Karpas-422 (cell line): ENCODE measurements around the gene CNP. TPM values are rescaled to one million over a fixed set of nuclear protein-coding genes. Genes with fewer than 3 reads are reported as not detected.

Experiments used
- DNase-seq: peaks from one replicate; pipeline ENCODE4 v3.0.0-alpha.2; 2015
- H2AFZ ChIP-seq: fragments of 200-600 bp; sonication (generic); 2 replicates; pipeline ENCODE4 v1.6.1; 2014; ENCODE audit warnings: antibody characterized with exemption, low read length, mixed read lengths
- H3K27ac ChIP-seq: fragments of 200-600 bp; sonication (generic); 2 replicates; pipeline ENCODE4 v1.5.1; 2014; ENCODE audit warnings: mild to moderate bottlenecking, low read length, moderate library complexity
- H3K27me3 ChIP-seq: fragments of 200-600 bp; sonication (generic); 2 replicates; pipeline ENCODE4 v1.6.1; 2014; ENCODE audit warnings: low read length, mixed read lengths
- H3K36me3 ChIP-seq: fragments of 200-600 bp; sonication (generic); 2 replicates; pipeline ENCODE4 v1.6.1; 2014; ENCODE audit warnings: low read length, mixed read lengths; ENCODE audit not compliant: insufficient read depth
- H3K4me1 ChIP-seq: fragments of 200-600 bp; sonication (generic); 2 replicates; pipeline ENCODE4 v1.6.1; 2014; ENCODE audit warnings: mild to moderate bottlenecking, low read length, mixed read lengths
- H3K4me2 ChIP-seq: fragments of 200-600 bp; sonication (generic); 2 replicates; pipeline ENCODE4 v1.6.1; 2014; ENCODE audit warnings: low read length, low read depth, mild to moderate bottlenecking; ENCODE audit not compliant: poor library complexity, severe bottlenecking
- H3K4me3 ChIP-seq: fragments of 200-600 bp; sonication (generic); 2 replicates; pipeline ENCODE4 v1.5.1; 2014; ENCODE audit warnings: mild to moderate bottlenecking, antibody characterized with exemption, low read length, mixed read lengths
- H3K79me2 ChIP-seq: fragments of 200-600 bp; sonication (generic); 2 replicates; pipeline ENCODE4 v1.6.1; 2014; ENCODE audit warnings: mild to moderate bottlenecking, low read length, mixed read lengths
- H3K9ac ChIP-seq: fragments of 200-600 bp; sonication (generic); 2 replicates; pipeline ENCODE4 v1.6.0; 2014; ENCODE audit warnings: low read length
- H3K9me2 ChIP-seq: fragments of 200-600 bp; sonication (generic), shearing (Covaris generic); replicated peaks from 2 replicates; pipeline ENCODE4 v1.6.0; 2014; ENCODE audit warnings: mild to moderate bottlenecking, low read length, moderate library complexity; ENCODE audit not compliant: insufficient read depth
- H3K9me3 ChIP-seq: fragments of 300-700, 200-600 bp; sonication (generic); 2 replicates; pipeline ENCODE4 v1.6.1; 2014; ENCODE audit warnings: low read length, mixed read lengths
- H4K20me1 ChIP-seq: fragments of 200-600 bp; sonication (generic); 2 replicates; pipeline ENCODE4 v1.6.1; 2014; ENCODE audit warnings: mild to moderate bottlenecking, antibody characterized with exemption, low read length, low read depth; ENCODE audit not compliant: insufficient read depth
- total RNA-seq: library from RNA; depleted of rRNA; stranded (reverse); fragments of >200 nt; shearing (Covaris generic); gene quantifications from 2 replicates; pipeline ENCODE4 v1.2.3, GENCODE V29; 2014; ENCODE audit warnings: low replicate concordance

The CNP gene
- total RNA-seq, 1 experiment from 2014 or later, result 41.3 TPM

DNA sequence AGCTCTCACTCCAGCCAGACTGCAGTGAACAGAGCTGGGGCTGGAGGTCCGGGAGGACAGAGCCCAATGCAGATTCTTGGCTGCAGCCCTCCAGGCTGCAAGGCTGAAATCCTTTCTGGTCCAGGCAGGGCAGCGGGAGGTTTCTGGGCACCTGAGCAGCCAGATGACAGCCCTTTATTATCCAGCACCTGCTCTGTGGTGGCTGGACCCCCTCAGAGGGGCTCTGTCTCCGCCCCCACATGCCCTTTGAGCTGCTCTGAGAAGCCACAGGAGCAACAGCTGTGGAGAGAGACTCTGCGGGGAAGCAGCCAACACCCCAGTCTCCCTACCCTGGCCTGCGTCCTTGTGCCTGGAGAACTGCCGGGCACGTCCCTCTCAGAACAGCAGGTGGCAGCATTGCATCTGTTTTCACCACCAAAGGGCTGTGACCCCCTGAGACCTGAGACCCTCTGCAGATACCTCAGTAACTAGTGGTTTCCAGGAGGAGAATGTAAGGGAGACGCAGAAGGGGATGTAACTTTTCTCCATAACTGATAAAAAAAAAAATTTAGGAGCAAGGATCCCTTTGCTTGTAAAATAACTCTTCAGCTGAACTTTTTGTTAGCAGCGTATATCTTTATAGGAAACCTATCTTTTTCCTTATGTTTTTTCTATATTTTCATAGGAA is 3.7 kb upstream of the CNP start:
- Histone ChIP-seq H3K9me2 (no peaks in the 10 kb centered on the region), H3K79me2 (peaks cover 12% of the 10 kb centered on the region), H3K36me3 (peaks cover 2% of the 10 kb centered on the region), H3K27ac (no peak overlapping the region), H4K20me1 (peaks cover 7% of the 10 kb centered on the region), H3K9me3 (no peaks in the 10 kb centered on the region), H2AFZ (no peak overlapping the region), H3K9ac (no peak overlapping the region), H3K4me2 (no peak overlapping the region), H3K4me3 (no peak overlapping the region), H3K4me1 (peaks cover 18% of the 10 kb centered on the region), H3K27me3 (no peaks in the 10 kb centered on the region)
- peak; percentile 88 for DNase-seq

- Histone ChIP-seq H3K36me3 (peaks cover 17% of the 10 kb centered on the region), H3K9me3 (no peaks in the 10 kb centered on the region), H3K9ac (peak overlapping the region; percentile 95), H2AFZ (peak overlapping the region; percentile 58), H3K9me2 (no peaks in the 10 kb centered on the region), H3K4me2 (peak overlapping the region; percentile 98), H3K79me2 (peaks cover 33% of the 10 kb centered on the region), H3K27ac (peak overlapping the region; percentile 68), H3K27me3 (no peaks in the 10 kb centered on the region), H3K4me3 (peak overlapping the region; percentile 96), H4K20me1 (peaks cover 23% of the 10 kb centered on the region), H3K4me1 (peaks cover 25% of the 10 kb centered on the region)
- peak; percentile 82 for DNase-seq
These were observed 717 bp upstream of the CNP start for GRCh38 chr17:41965694-41966462.

- Histone ChIP-seq H2AFZ (peak overlapping the region; percentile 69; the same call in 1 of the 2 replicates), H3K4me3 (peak overlapping the region; percentile 96), H3K9ac (peak overlapping the region; percentile 95), H3K9me2 (no peaks in the 10 kb centered on the region), H4K20me1 (peaks cover 33% of the 10 kb centered on the region), H3K4me2 (peak overlapping the region; percentile 98), H3K36me3 (peaks cover 25% of the 10 kb centered on the region), H3K4me1 (peaks cover 27% of the 10 kb centered on the region), H3K9me3 (no peaks in the 10 kb centered on the region), H3K27ac (peak overlapping the region; percentile 90), H3K27me3 (no peaks in the 10 kb centered on the region), H3K79me2 (peaks cover 43% of the 10 kb centered on the region)
- DNase-seq, result no peak
These were observed 736 bp downstream of the CNP start for GRCh38 chr17:41967141-41967920.

DNA sequence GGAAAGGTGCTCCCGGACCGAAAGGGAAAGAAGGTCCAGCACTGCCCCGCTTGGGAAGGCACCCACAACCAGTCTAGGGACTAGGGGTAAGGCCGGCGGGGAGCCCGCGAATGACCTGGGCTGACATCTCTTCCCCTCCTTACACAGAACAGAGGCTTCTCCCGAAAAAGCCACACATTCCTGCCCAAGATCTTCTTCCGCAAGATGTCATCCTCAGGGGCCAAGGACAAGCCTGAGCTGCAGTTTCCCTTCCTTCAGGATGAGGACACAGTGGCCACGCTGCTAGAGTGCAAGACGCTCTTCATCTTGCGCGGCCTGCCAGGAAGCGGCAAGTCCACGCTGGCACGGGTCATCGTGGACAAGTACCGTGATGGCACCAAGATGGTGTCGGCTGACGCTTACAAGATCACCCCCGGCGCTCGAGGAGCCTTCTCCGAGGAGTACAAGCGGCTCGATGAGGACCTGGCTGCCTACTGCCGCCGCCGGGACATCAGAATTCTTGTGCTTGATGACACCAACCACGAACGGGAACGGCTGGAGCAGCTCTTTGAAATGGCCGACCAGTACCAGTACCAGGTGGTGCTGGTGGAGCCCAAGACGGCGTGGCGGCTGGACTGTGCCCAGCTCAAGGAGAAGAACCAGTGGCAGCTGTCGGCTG is 1.5 kb downstream of the CNP start:
- Histone ChIP-seq H3K9me3 (no peaks in the 10 kb centered on the region), H3K79me2 (peaks cover 48% of the 10 kb centered on the region), H3K27ac (peak overlapping the region; percentile 90; the same call in 1 of the 2 replicates), H3K9me2 (no peaks in the 10 kb centered on the region), H3K36me3 (peaks cover 30% of the 10 kb centered on the region), H3K9ac (peak overlapping the region; percentile 95), H3K4me3 (peak overlapping the region; percentile 96), H3K27me3 (no peaks in the 10 kb centered on the region), H3K4me1 (peaks cover 34% of the 10 kb centered on the region), H4K20me1 (peaks cover 39% of the 10 kb centered on the region), H3K4me2 (peak overlapping the region; percentile 98), H2AFZ (no peak overlapping the region)
- DNase-seq, result peak; percentile 39

DNA sequence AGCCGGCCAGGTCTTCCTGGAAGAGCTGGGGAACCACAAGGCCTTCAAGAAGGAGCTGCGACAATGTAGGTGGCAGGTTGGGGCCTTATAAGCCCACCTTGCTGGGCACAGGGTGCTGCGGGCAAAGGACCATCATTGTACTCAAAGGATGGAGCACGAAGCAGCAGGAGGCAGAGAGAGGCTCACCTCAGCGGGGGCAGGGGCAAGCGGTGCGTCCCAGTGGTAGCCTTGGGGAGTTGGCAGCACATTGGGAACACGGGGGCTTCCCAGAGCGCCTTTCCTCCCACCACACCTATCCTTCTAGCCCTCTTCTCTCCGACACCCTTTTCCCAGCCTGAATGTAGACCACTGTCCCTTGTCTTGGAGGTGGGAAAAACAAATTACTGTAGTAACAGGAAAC is 2.1 kb downstream of the CNP start:
- peaks cover 30% of the 10 kb centered on the region for H3K36me3 ChIP-seq
- H4K20me1 ChIP-seq, result peaks cover 44% of the 10 kb centered on the region
- DNase-seq, result no peak
- H3K4me3 ChIP-seq, result no peak overlapping the region
- H2AFZ ChIP-seq, result no peak overlapping the region
- H3K4me2 ChIP-seq, result no peak overlapping the region
- peaks cover 35% of the 10 kb centered on the region for H3K4me1 ChIP-seq
- no peaks in the 10 kb centered on the region for H3K27me3 ChIP-seq
- no peak overlapping the region for H3K9ac ChIP-seq
- H3K27ac ChIP-seq, result no peak overlapping the region
- H3K79me2 ChIP-seq, result peaks cover 48% of the 10 kb centered on the region
- H3K9me3 ChIP-seq, result no peaks in the 10 kb centered on the region
- no peaks in the 10 kb centered on the region for H3K9me2 ChIP-seq

DNA sequence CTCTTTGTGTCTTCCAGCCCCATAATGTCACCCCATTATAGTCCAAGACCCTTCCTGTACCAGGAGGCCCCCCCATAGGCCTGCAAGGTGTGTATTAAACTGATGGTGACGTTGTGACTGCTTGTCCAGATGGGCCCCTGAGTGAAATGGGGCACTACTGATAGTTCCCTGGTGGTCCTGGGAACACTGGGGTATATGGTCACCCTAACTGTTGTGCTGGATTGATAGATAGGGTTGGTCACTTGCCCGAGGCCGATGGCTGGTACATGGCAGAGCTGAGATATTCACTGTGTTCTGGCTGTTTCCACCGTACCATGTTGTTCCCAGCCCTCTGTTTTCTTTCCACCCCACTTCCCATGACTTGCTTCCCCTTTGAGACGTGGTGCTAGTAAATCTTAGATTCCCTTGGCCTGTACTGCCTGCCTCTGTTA is 4.3 kb downstream of the CNP start:
- H3K27ac ChIP-seq, result no peak overlapping the region
- peaks cover 27% of the 10 kb centered on the region for H3K4me1 ChIP-seq
- DNase-seq, result no peak
- H3K4me2 ChIP-seq, result no peak overlapping the region
- no peaks in the 10 kb centered on the region for H3K27me3 ChIP-seq
- no peak overlapping the region for H3K4me3 ChIP-seq
- H4K20me1 ChIP-seq, result peaks cover 53% of the 10 kb centered on the region
- peaks cover 48% of the 10 kb centered on the region for H3K79me2 ChIP-seq
- H3K36me3 ChIP-seq, result peaks cover 41% of the 10 kb centered on the region
- H2AFZ ChIP-seq, result no peak overlapping the region
- H3K9me3 ChIP-seq, result no peaks in the 10 kb centered on the region
- no peak overlapping the region for H3K9ac ChIP-seq
- no peaks in the 10 kb centered on the region for H3K9me2 ChIP-seq

DNA sequence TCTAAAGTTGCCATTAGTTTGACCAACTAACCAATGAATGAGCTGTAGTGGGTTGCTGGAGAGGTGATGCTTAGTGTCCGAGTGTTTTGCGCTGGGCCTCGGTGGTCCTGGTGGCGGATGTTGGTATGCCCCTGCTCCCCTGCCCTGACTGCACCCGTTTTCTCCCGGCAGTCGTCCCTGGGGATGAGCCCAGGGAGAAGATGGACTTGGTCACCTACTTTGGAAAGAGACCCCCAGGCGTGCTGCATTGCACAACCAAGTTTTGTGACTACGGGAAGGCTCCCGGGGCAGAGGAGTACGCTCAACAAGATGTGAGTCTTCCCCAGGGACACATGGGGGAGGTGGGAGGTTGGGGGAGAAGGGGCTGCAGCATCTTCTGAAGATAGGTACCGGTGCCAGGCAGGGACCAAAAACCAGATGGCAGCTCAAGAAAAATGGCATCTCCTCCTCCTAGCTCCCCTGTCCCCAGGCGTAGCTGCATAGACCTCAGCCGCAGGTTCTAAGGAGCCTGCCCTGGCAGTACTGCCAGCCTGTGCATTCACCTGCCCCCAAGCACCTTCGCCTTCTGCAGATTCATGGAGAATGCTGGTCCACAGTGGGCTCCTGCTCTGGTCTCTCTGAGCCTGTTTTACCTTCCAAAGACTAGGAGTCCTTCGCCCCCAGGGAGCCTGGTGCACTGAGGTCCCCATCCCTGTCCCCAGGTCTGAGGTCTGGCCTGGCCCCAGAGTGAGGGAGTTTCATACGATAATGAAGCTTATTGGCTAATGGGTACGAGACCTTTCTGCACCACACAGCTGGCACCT is 5.3 kb downstream of the CNP start:
- no peaks in the 10 kb centered on the region for H3K9me3 ChIP-seq
- peaks cover 55% of the 10 kb centered on the region for H4K20me1 ChIP-seq
- no peak overlapping the region for H2AFZ ChIP-seq
- peaks cover 44% of the 10 kb centered on the region for H3K36me3 ChIP-seq
- H3K4me1 ChIP-seq, result peaks cover 28% of the 10 kb centered on the region
- H3K4me2 ChIP-seq, result no peak overlapping the region
- H3K9me2 ChIP-seq, result no peaks in the 10 kb centered on the region
- peaks cover 46% of the 10 kb centered on the region for H3K79me2 ChIP-seq
- no peaks in the 10 kb centered on the region for H3K27me3 ChIP-seq
- no peak overlapping the region for H3K9ac ChIP-seq
- peak; percentile 38 for DNase-seq
- H3K27ac ChIP-seq, result no peak overlapping the region
- H3K4me3 ChIP-seq, result no peak overlapping the region
